GM21717 (cell line): ENCODE data around the gene AJAP1.

Experiments used
- ATAC-seq: cut with Tn5 transposase; IDR thresholded peaks from one replicate; pipeline ENCODE4 v1.9.1; 2021; ENCODE audit warnings: mild to moderate bottlenecking, moderate library complexity; ENCODE audit not compliant: unreplicated experiment

Gene AJAP1

DNA sequence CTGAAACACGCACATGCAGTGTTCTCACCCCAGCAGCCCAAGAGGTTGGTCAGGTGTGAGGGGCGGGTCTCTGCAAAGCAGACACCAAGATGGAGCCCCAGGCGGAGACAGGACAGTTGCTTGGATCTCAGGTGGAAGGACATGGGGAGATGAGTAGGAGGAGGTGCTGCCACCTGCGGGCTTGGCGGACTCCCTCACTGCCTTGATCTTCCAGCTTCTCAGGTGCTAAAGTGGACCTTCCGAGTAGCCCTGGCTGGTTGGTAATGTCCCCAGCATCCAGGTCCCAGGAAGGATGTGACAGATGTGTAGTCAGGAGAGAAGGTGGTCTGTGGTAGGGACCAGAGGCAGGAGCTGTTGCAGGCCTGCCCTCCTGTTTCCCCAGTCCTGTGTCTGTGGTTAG is 114.1 kb downstream of the AJAP1 start:
- no peak for ATAC-seq

DNA sequence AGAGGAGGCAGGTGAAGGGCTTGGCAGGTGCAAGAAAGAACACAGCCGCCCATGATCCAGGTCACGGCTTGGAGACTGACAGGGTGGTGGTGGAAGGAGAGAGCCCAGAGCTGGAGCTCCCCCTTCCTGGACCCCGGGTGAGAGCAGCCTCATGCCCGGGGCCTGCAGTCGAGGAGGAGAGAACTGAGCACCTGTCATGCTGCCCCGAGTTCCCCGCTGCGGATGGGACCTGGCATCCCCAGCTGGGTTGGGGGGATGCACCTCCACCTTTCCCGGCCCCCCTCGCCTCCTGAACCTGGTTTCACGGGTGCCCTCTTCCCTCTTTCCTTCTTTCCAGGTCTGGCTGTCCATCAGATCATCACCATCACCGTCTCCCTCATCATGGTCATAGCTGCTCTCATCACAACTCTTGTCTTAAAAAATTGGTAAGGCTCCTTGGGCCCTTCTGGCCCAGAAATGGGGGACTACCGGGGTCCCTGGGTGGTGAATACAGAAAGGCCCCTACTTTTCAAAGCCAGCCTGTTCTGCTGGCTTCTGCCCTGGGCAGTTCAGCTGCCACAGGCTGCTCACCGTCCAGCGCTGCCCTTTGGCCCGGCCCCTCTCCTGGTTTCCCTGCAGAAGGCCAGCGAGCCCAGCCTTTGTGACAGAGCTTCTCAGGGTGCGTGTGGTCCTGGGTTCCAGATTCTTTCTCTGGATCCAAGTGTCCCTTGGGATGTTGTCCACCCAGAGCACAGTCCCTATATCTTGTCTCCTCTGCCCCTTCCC is 115.3 kb downstream of the AJAP1 start:
- no peak for ATAC-seq

DNA sequence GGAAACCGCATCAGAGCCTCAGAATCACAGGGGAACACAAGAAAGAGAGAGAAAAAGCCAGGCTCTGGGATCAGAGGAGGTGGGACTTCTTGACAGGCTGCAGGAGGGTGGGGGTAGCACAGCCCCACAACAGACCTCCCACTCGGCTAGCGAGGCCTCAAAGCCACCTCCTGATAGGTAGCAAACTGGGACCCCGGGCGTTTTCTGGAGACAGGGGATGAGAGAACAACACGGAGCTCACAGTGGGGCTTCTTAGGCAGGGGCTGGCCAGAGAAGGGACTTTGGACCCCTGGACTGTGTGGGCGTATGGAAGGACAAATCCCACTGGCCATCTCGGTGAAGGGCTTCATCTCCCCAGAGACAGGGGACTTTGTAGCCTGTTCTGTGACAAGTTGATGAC is 116.3 kb downstream of the AJAP1 start:
- no peak for ATAC-seq

DNA sequence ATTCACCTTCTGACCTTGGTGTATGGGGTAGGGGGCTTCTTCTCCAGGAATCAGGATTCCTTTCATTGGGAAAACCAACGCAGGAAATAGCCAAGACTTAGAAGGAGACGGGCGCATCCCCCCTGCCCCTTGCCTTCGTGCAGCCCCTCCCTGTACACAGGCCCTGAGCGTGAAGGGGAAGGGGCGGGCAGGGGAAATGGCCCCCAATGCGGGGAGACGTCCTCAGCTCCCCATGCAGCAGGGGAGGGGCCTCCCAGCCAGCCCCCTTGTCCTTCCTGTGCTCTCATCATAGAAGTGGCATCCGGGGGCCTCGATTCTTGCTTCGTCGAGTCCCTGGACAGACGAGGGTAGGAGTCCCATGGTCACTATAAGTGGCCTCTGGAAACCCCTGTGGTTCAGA is 116.9 kb downstream of the AJAP1 start:
- ATAC-seq: no peak

DNA sequence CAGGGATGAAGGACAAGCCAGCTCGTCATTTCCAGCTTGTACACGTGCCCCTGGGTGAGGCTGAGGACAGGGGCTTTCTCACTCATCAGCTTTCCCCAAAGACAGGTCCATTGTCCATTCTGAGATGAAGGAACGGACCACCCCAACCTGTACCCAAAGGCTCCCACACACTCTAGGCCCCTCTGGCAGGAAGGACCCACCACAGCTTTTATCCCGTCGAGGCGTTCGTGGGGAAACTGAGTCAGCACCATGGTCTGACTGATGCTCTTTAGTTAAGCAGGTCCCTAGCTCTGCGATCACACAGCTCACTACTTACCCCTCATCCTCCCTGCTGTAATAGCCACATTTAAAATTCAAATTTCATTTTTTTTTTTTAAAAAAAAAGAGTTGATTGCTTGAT is 117.3 kb downstream of the AJAP1 start:
- no peak for ATAC-seq

DNA sequence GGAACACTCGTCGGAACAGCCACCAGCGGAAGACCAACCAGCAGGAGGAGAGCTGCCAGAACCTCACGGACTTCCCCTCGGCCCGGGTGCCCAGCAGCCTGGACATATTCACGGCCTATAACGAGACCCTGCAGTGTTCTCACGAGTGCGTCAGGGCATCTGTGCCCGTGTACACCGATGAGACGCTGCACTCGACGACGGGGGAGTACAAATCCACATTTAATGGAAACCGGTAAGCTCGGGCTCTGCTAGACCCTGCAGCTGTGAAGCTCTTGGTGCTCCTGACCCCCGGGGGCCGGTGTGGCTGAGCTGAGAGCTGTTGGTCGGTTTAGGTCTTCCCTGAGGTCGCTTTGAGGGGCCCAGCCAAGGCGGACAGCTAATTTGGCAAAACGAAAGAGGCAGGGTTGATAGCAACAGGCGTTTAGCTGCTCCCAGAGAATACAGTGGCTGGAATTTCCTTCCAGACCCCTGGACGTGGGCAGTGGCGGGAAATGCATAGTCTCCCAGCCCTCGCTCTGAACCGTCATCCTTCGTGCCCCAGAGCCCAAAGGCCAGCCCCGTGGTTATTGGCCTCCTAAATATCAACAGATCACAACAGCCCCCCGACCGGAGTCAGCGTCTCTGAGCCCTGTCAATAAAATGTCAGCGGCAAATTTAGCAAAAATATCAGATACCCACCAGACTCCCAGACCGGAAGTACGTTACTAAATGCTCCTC is 118.0 kb downstream of the AJAP1 start:
- no peak for ATAC-seq

DNA sequence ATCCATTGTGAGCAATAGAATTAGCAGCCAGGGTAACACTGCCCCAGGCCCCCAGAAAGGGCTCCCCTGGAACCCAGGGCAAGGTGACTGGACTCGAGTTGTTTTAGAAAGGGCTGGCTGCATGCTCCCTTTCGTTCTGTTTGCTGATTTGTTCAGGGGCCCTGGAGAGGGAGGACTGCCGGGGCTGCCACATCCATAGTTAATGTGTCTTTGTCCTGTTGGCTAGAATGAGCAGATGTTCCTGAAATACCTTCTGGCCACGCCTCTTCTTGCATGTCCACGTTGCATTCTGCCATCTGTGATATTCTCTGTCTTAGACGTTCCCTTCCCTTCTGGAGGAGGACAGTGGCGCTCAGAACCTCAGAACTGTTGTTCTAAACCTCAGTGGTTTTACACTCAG is 118.8 kb downstream of the AJAP1 start:
- ATAC-seq: no peak

DNA sequence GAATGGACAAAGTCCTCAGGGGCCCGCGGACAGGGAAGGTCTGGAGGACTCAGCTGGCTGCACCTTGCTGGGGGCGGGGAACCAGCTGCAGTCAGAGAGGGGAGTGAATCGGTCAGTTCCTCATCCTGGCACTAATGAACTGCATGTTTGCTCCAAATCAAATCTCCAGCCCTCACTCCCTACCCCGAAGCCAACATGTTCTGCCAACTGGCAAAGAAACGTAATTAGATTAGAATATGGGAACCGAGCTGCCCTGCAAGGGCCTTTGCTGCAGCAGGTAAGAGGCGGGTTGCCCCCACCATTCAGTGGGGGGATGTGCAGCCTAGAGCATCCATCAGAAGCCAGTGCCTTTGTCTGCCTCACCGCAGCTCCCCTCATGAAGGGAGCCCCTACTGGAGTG is 121.1 kb downstream of the AJAP1 start:
- ATAC-seq: no peak

DNA sequence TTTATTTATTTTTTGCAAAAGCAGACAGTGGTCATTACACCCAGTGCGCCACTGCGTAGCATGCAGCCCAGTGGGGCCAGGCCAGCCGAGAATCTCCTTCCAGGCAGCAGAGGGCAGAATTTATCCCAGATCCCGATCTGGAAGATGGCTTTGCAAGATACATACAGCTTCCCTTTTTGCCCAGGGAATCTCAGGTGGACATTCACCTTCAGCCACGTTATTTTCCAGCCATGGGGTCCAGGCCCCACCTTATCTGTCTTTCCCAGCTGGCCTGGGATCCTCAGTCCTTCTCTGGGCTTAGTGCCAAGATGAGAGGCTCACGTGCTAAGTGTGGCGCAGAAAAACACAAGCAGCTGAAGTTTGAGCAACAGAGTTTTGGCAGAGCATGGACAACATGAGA is 123.6 kb downstream of the AJAP1 start:
- ATAC-seq: no peak

DNA sequence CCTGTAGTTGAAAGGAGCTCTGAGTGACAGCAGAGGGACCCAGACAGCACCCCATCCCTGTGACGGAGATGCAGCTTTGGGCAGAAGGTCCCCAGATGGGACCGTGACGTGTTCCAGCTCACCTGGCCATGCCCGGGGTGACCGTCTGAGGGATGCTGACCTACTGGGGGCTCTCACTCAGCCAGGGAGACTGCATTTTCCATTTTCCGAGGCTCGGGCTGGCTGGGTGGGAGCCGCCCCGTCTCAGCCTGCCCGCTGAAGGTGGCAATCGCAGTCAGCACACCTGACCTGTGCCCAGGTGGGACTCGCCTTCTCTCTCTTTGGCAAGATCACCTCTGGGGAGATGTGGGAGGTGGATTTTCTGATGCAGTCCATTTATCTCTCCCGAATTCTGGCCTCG is 127.2 kb downstream of the AJAP1 start:
- no peak for ATAC-seq

DNA sequence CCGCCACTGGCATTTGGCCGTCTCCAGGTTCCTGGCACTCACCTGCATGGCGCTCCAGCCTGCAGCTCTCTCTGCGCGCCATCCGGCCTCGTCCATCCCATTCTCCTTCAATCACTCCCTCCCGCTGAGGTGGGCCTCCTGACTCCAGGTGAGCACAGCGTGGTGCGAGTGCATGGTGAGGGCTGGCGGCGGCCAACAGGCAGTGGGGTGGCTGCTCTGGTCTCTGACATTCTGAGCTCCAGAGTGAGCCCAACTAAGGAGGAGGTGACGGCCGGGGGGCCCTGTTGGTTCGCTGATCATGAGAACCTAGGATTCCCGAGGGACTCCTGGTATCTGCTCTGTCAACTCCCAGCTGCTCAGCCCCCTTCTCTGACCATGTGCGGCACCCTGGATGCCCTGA is 130.4 kb downstream of the AJAP1 start:
- ATAC-seq: no peak

DNA sequence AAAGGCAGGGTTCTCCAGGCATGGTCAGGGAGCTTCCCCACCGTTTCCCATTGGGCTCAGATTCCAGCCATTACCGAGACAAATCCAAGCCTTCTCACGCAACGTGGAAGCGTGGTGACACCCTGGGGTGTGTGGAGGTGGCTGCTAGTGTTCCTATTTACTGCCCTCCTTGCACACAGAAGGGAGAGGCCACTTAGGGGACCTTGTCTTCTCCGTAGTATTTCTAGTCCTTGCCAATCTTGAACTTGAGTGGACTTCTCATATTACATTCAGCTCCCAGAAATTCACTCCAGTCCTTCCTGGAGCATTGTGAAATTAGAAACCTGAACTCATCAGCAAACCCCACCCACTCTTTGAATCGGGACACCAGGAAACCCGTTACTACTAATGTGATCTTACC is 131.6 kb downstream of the AJAP1 start:
- no peak for ATAC-seq

DNA sequence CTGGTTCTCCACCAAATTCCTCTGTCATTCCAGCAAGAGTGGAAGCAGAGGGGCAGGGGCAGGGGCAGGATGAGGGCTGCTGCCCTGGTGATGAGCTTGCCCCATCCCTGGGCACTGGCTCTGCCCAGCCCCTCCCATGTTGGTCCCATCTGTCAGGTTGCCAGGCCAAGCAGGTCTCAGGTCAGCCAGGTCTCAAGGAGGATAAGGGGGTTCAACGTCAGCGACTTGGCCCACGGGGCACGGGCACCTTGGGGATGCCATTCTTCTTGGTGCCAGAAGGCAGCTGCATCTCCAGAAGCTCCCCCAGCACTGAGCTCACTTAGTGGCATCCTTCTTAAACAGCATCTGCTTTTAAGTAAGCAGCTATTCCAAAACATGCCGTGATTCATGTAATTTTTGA is 133.1 kb downstream of the AJAP1 start:
- ATAC-seq: no peak

DNA sequence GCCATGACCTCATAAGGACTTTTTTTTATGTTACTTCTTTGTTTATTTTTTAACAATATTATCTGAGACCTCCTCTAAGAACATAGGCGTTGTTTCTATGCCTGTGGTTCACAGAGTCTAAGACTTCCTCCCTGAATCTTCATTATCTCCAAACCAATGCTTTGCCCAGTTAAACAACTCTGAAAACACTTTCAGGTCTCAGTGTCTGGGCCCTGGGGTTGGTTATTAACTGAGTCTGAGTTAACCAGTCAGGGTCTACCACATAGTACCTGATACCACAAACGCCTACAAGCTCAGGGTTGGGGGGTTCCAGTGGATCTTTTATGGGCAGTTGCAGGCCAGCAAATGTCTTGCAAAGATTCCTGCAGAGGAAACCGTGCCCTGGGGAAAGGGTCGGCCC is 138.2 kb downstream of the AJAP1 start:
- ATAC-seq: no peak

DNA sequence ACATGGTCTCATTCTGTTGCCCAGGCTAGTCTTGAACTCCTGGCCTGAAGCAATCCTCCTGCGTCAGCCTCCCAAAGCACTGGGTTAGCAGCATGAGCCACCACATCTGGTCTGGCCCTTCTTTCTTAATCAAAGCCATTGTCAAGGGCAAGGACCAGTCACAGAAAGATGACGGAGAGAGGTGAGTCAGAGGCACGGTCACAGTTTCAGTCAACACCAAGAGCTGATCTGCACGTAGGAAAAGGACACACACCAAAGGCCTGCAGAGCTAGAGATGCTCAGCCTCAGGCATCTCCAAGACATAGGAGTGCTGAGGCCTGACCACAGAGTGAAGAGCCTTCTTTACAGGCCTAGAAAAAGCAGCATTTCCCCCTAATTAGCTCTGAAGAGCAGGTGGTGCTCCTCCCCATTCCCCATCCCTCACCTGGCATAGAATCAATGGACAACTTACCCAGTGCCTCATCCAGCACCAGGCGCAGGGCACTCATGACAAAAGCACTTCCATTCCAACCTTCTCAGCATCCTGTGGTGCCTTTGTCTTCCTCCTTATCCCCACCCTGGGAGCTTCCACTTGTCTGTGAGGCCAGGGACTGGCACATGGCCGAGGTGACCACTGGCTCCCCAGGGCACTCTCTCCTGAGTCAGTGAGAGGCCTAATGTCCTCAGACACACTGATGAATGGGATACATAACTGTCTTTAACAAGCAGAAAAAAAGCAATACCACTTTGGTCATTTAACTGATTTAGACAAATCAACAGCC is 139.8 kb downstream of the AJAP1 start:
- ATAC-seq: no peak

DNA sequence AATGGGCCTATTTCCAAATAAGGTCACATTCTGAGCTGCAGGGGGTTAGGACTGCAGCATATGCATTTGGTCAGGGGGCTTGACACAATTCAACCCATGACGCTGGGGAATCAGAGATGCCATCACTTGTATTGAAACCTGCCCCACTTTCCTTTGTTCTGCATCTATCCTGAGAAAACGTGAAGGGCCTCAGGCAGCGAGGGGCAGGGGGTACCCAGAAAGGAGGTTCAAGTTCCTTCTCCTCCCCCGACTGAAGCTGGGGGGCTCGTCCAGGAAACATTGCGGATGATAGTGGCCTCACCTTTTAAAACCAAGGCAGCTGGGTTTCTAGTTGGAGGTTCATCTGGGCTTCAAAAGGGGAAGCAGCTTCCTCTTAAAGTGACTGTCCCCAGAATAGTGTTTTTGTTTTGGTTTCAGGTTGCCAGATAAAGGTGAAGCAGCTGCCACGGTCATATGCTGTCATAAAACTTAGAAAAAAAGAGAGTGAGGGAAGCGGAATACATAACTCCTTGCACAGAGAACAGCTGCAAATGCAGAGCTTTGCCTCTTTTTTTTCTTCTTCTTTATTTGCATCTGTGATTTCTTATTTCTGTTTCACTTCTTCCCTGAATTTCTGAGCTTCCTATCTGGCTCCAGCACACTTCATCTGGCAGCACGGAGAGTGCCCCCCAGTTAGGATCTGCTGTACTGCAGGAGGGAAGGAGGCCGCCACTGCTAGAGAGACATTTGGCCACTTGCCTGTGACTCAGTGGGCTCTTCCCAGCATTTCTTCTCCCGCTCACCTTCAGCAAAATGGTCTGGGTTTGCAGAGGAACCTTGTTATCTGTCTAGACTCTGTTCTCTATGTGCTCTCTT is 142.0 kb downstream of the AJAP1 start:
- peak; percentile 89 for ATAC-seq

DNA sequence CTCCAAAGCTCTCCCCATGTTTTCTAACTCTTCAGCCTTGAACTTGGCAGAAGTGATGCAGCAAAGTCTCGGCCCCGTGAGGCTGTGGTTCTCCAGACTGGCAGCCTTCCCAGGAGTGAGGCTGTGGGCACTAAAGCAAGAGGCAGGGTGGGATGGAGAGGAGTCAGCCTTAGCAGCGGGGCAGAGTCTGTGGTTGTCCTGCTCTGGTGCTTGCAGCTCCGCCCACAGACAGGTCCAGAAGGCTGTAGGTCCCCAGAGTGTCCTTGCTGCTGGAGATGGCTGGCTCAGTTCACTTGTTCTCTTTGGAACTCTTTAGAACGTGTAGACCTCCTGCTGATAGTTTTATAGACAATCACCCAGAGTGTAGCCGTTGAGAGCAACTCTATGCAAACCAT is 142.6 kb downstream of the AJAP1 start:
- ATAC-seq: peak; percentile 27

DNA sequence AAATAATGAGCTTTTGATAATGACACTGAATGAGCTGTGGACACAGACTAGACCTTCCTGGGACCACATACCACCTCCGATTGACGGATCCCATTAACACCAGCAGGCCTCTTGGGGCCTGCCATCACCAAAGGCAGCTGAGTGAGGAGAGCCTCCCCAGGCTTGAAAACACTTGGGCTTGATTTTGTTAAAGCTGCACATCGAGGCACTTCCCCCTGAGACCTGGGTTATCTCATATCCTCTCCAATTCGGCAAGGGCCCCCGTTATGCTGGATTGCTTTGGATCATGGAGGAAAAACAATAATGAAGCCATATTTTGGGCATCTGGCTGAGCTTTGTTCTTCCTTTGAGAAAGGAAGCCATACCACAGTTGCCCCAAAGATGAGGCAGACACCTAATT is 143.0 kb downstream of the AJAP1 start:
- ATAC-seq: no peak

DNA sequence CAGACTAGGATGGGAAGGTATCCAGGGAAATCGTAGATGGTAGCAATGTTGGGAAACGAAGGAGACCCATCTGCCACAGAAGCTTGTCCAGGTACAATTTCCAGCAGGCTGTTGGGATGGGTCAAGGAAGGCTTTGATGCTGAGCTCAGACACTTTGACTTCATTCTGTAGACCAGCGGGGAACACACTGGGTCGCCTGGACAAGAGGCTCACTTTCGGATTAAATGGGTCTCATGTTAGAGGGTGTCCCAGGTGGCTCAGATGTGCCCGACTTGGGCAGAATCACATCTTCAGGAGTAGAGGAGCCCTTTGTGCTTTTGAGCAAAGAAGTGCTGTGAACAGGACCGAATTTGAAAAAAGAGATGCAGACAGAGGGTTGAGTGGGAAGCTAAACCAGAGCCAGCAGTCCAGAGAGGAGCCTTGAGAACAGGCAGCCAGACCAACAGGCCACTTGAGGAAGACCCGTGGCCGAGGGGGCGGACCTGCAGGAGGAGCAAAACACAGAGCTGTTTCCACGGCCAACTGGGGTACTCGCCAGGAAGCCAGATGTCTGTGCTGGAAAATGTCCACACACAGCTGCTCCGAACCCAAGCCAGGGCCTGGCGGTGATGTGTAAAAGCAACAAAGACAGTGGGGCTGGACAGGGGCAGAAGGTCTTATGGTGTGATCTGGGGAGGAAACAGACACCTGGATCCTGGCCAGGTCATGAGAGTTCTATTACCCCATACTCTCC is 146.9 kb downstream of the AJAP1 start:
- no peak for ATAC-seq

DNA sequence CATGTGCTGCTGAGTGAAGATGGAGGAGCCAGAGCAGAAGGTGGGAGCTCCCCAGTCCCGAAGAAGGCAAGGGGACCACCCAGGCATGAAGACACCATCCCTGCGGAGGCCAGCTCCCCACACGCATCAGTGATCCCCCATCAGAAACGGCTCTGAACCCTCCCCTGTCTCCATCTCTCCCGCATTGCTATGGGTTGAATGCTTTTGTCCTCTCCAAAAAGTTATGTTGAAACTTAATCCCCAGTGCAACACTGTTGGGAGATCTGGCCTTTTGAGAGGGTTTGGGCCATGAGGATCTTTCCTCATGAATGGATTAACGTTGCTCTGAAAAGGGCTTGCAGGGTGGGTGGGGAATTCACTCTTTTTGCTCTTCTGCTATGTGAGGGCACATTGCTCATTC is 147.6 kb downstream of the AJAP1 start:
- no peak for ATAC-seq
